OCI-LY7 (cell line): ENCODE measurements around the gene LYSMD2.

Experiments used
- EZH2phosphoT487 ChIP-seq: fragments of 200-600 bp; sonication (generic); IDR thresholded peaks from 2 replicates; pipeline ENCODE4 v1.6.1; 2018; ENCODE audit warnings: low read depth, borderline replicate concordance, mild to moderate bottlenecking, mixed run types, antibody characterized with exemption, low read length, moderate library complexity, mixed read lengths
- TF ChIP-seq, protein P1 (sequence below): fragments of 200-600 bp; sonication (generic); conservative IDR thresholded peaks from 2 replicates; pipeline ENCODE4 v1.5.1; 2014; ENCODE audit warnings: mild to moderate bottlenecking, antibody characterized with exemption, low read length, moderate library complexity, mixed read lengths

DNA sequence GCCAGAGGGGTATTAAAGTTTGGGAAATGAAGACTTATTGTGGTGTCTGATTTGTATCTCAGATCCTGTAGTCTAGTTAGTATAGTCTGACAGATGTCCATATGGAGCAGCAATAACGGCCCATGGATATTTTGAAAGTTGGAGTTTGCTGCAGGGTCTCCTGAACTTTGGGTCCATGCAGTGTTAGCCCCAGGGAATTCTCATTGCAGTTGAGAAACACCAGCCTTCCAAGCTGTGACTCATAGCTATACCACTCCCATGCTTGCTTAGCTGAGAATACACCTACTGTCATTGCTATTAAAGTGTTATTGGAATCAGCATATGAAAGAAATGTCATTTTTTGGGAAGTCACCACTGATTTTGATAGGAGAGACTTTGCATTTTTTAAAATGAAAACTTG is 43.2 kb upstream of the LYSMD2 start:
- no peak for TF ChIP-seq EZH2phosphoT487
- TF ChIP-seq, protein P1, sequence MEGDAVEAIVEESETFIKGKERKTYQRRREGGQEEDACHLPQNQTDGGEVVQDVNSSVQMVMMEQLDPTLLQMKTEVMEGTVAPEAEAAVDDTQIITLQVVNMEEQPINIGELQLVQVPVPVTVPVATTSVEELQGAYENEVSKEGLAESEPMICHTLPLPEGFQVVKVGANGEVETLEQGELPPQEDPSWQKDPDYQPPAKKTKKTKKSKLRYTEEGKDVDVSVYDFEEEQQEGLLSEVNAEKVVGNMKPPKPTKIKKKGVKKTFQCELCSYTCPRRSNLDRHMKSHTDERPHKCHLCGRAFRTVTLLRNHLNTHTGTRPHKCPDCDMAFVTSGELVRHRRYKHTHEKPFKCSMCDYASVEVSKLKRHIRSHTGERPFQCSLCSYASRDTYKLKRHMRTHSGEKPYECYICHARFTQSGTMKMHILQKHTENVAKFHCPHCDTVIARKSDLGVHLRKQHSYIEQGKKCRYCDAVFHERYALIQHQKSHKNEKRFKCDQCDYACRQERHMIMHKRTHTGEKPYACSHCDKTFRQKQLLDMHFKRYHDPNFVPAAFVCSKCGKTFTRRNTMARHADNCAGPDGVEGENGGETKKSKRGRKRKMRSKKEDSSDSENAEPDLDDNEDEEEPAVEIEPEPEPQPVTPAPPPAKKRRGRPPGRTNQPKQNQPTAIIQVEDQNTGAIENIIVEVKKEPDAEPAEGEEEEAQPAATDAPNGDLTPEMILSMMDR, result no peak
